GM21825 (cell line): ENCODE data around the gene PRPF40A.

Source experiments
- ATAC-seq: cut with Tn5 transposase; IDR thresholded peaks from one replicate; pipeline ENCODE4 v1.9.1; 2021; ENCODE audit warnings: mild to moderate bottlenecking, moderate library complexity; ENCODE audit not compliant: unreplicated experiment

Gene PRPF40A

DNA sequence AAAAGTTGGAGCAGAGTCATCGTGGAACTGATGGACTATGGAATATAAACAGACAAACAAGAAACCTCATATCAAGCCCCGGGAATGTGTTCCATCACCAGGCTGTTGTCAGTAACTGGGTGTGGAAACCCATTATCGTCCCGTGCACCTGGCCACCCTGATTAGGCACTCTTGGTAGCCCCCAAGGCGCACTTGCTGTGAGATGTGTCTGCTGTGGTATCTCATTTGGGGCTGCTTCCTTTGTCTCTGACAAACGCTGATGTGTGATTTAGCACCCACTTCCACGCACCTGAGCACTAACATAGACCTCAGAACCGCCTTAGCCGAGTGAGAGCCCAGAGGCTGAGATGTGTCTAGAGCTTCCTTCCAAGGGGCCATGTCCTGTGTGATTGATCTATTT is 96.3 kb downstream of the PRPF40A start:
- no peak for ATAC-seq

DNA sequence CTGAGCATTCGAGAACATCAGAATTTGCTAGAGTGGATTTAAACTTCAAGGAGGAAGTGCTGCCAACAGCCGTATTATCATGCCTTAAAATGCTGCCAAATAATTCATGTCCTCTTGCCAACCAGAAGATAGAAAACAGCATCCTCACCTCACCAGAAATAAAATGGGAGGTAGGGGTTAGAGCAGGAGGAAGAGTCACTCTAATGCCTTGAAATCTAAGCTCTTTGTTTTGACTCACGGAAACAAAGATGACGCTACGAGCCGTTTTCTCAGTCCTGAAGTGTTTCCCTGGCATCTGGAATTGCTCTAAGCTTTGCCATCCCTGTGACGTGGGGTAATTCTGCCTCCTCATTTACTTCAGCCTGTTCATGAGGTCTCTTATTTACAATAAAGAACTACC is 97.1 kb downstream of the PRPF40A start:
- ATAC-seq, result no peak

DNA sequence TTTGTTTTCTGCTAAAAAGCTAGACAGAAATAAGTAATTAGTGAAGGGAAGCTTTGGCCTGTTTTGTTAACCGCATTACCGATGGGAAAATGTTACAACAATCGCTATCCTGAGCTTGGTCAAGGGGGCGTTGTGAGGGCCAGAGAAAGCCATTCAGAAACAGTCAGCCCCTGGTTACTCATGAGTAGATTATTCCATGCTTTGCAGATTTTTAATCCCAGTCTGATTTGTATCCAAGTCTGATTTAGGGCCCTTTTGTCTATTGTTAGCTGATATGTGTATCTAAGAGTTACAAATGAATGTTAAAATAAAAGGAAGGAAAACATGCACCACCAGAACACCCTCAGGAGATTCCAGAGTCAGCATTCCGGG is 99.1 kb downstream of the PRPF40A start:
- ATAC-seq, result no peak

DNA sequence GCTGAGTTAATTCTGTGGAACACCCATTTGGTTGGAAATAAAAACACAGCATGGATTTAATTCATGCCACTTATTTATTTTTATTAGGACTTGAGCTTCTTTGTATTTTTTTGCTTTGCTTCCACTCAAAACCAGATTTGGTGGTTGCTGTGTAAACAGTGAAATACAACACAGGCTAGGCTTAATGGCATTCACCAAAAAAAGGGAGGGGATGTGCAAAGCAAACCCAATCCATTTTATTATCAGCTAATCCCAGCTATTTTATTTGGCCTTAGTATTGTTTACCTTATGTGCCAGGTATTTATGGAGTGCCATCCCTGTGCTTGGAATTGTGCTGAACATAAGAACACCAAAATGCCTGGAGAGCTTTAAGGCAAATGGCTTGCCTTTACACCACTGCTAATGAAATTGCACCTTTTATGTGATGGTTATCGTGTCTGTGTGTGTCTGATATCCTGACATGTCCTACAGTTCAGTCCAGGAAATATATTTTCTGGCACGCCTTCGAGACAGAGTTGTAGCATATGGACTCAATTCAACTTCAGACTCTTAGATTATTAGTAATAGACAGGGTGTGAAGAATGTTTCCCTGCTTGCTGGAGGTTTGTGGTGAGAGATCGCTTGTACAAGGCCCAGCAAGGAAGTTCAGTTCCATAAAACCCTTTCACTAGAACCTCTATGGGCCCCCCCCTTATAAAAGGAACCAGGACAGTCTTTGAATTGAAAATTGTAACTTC is 99.6 kb downstream of the PRPF40A start:
- no peak for ATAC-seq

DNA sequence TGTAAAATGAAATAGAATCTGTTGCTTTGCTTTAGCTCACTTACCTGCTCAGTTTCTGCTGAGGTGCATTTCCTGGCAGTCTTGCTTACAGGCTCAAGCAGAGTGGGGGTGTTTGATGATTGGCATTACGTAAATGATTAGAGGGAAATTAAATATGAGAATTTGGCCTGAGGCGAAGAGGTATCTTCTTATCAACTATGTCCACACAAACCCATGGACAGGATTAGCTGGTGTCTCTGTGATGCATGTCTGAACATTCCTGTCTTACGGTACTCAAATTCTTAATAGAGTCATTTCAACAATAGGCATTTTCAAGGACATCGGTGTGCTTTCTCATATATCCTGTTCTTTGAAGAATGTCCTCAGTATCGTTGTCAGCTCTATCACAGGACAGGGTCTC is 102.1 kb downstream of the PRPF40A start:
- no peak for ATAC-seq

DNA sequence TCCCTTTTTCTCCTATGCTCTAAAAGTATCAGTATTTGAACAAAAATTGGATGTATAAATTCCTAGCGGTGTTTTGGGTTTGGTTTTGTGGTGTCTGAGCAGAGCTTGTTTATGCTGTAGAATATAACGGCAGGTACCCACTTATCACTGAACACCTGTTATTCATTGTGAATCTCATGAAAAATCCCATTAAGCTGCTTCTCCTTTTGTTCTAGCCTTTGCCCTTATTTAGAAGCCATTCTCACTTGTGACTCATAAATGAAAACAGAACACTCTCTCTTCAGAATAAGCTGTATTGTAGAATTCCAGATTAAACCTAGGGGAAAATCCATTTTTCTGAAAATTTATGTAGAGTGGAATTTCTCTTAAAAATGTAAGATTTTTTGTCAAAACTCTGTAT is 104.0 kb downstream of the PRPF40A start:
- peak; percentile 35 for ATAC-seq

DNA sequence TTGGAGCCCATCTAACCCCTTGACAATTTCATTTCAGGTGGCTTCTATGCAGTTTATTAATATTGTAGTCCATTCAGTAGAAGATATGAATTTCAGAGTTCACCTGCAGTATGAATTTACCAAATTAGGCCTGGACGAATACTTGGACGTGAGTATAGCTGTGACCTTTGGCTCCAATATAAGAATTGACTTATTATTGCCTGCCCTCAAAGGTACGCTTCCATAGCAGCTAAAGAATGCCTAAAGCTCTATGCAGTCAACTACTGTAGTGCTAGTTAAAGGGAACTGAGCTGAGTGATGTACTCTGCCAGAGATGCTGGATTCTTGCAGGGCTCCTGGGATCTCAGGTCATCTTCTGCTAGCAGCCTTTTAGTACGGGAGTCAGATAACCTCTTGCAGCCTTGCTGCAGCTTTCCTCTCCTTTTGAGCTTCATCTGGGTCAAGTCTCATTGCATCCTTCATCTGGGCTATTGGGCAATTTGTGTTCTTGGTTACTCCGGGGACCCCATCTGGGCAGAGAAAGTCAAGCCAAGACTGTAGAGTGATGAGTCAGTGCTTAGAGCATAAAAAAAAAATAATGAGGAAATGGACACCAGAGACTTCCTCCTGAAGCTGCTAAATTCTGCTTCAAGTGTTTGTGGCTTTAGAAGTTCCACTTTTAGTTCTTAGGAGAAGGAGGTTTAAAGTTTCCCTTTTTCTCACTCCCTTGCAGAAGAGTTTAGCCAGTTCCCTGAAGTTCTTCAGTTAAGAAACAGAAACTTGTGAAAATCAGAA is 105.6 kb downstream of the PRPF40A start:
- ATAC-seq, result peak; percentile 80

DNA sequence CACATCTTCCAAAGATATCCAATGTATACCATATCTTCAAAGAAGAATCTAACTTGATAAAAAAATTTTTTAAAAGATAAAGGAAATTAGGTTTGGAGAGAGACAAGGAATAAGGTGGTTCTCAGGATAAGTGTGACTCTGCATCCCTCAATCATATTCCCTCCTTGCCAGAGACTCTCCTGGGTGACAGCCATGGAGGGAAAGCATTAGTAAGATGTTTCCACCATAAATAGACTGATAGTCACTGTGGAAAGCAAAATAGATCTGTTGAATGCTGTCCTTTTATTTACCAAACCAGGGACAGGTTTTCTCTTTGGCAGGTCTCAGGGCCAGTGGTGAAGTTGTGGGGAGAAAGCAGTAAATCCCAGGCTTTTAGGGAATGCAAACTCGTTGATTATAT is 107.6 kb downstream of the PRPF40A start:
- ATAC-seq, result no peak

DNA sequence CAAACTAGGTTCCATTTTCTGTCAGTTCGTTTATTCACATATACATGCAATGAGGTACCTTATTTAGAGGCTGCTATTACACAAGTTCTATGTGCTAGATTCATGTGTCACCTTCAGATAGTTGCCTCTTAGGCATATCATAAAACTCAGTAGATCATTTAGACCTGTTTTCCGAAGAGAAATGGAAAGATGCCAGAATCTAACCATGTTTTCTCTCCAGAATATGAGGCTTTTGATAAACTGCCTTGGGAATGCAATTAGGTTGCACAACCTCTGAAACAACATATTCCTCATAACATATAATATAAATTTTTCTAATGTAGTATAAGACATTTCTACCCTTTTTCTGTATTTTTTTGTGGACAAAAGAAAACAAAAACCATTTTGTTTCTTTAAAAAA is 108.1 kb downstream of the PRPF40A start:
- no peak for ATAC-seq

DNA sequence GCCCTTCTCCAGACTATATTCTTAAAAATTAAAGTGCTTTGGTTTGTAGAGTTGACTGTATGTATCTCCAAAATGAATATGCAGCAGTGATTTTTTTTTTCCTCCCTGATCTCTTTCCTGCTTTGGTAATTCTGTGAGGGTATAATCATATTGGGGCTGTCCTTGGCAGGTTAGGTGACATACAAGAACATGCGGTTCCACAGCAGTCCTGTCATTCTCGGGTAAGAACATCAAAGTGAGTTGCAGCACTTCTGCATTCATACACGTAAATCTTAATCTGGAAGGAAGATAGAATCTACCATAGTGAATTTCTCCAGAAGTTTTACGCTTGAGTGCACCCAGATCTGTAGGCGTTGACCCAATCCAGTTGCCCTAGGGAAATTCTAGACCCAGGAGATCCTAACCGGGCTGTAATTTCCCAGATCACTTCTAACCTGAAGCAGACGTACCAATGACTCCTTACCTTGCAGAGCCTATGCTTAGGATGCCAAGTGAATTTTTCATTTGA is 109.4 kb downstream of the PRPF40A start:
- ATAC-seq, result no peak

DNA sequence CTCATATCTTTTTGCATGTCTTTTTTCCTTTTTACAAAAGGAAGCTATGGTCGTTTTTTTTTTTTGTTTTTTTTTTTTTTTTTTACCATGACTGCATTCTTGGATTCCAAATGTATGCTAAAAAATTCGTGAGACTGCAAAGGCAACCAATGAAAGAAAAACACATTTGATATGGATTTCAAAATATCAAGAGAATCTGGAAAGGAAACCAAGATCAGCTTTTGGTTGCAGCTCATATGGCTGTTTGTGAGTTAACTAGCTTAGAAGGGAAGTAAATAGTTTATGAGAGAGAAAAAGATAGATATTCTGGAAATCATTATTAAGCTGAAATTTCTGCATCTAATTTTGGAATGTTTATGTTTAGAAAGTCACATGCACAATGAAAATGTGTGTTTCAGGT is 110.3 kb downstream of the PRPF40A start:
- no peak for ATAC-seq

DNA sequence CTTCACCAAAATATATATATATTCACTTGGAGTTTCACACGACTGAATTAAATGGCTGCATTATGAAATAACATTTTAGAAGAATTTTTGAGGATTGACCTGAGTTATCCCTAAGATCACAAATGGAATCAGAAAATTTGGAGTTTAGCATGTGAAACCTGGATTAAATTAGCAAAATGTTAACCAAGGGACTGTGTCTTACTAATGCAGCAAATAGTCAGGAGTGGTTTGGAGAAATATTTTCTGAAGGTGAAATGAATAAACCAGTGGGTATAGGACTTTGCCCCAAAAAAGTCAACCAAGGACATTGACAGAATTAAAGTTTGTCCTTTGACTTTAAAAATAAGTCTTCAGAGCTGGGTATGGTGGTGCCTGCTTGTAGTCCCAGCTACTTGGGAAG is 111.2 kb downstream of the PRPF40A start:
- no peak for ATAC-seq

DNA sequence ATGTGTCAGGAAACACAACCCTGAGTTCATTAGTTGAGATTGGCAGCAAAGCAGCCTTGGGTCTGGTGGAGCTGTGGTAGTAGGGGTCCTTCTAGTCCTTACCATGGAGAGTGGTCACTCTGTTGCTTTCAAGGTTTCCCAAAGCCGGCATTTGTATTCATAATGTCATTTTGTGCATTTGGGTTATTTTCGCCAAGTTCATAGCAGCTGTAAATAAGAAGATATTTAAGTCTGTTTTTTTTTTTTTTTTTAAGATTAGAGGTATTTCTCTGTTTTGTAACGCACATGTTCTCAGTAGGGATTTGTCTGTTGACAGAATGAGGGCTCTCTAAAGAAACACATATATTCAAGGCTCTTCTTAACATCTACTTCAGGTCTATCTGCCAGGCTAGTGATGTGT is 114.1 kb downstream of the PRPF40A start:
- ATAC-seq, result no peak

DNA sequence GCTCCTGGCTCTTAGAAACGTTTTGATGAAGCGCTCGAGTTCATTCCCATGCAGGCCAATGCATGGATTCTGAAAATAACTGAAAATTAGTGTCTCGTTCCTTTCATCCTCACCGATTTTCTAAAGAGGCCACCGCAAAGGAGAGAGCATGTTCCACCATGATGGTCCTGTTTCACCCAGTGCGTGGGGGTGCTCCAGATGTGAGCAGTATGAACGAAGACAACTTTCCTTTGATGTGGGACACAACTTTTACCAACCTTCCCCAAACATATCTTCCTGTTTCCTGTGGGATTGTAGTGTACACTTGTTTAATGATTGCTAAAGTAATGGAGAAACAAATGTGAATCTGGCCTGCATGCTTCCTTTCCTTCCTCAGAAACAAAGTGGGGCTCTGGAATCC is 114.5 kb downstream of the PRPF40A start:
- ATAC-seq, result no peak
